RWPE2 (cell line): ENCODE measurements around the gene CKM.

Experiments used
- ATAC-seq: fragments of 200-7000 bp; cut with Tn5 transposase; 3 replicates; pipeline ENCODE4 v1.9.1; 2021; ENCODE audit warnings: low read depth
- DNase-seq: peaks from one replicate; pipeline ENCODE4 v3.0.0-alpha.2; 2020; ENCODE audit warnings: low spot score
- H3K27ac ChIP-seq: fragments of 450-650 bp; 2 replicates; pipeline ENCODE4 v1.5.1; 2017; ENCODE audit warnings: mild to moderate bottlenecking; ENCODE audit not compliant: poor library complexity, severe bottlenecking
- H3K27me3 ChIP-seq: fragments of 250-450 bp; sonication (Bioruptor Pico); 2 replicates; pipeline ENCODE4 v1.5.1; 2021; ENCODE audit warnings: mild to moderate bottlenecking, moderate library complexity; ENCODE audit not compliant: insufficient read depth, poor library complexity, severe bottlenecking
- H3K36me3 ChIP-seq: fragments of 250-450 bp; sonication (Bioruptor Pico); 2 replicates; pipeline ENCODE4 v1.5.1; 2020; ENCODE audit warnings: low read depth, mild to moderate bottlenecking, moderate library complexity
- H3K4me1 ChIP-seq: fragments of 250-450 bp; sonication (Bioruptor Pico); 2 replicates; pipeline ENCODE4 v1.5.1; 2021; ENCODE audit warnings: mild to moderate bottlenecking, moderate library complexity; ENCODE audit not compliant: insufficient read depth, poor library complexity, severe bottlenecking
- H3K4me3 ChIP-seq: fragments of 250-450 bp; sonication (Bioruptor Pico); 2 replicates; pipeline ENCODE4 v1.5.1; 2021; ENCODE audit warnings: mild to moderate bottlenecking, moderate library complexity; ENCODE audit not compliant: severe bottlenecking
- H3K9me3 ChIP-seq: fragments of 250-450 bp; sonication (Bioruptor Pico); 2 replicates; pipeline ENCODE4 v1.5.1; 2021; ENCODE audit warnings: mild to moderate bottlenecking, moderate library complexity; ENCODE audit not compliant: severe bottlenecking
- CTCF ChIP-seq: fragments of 450-650 bp; IDR thresholded peaks from one replicate; pipeline ENCODE4 v1.5.1; 2017; ENCODE audit warnings: mild to moderate bottlenecking, moderate library complexity; ENCODE audit not compliant: poor library complexity, severe bottlenecking

CKM gene

GRCh38 chr19:45283443-45284033, 39.1 kb downstream of the CKM start:
- no peak overlapping the region for H3K27ac ChIP-seq
- no peak for DNase-seq
- H3K36me3 ChIP-seq = peaks cover 34% of the 10 kb centered on the region
- no peaks in the 10 kb centered on the region for H3K27me3 ChIP-seq
- no peak overlapping the region for H3K4me3 ChIP-seq
- no peaks in the 10 kb centered on the region for H3K9me3 ChIP-seq
- ATAC-seq = no peak
- TF ChIP-seq CTCF = no peak
- H3K4me1 ChIP-seq = no peaks in the 10 kb centered on the region

GRCh38 chr19:45280471-45280961, 42.2 kb downstream of the CKM start:
- DNase-seq = no peak

GRCh38 chr19:45279587-45280192, 43.0 kb downstream of the CKM start:
- no peaks in the 10 kb centered on the region for H3K9me3 ChIP-seq
- no peak for TF ChIP-seq CTCF
- H3K27ac ChIP-seq = no peak overlapping the region
- H3K4me3 ChIP-seq = no peak overlapping the region
- peaks cover 50% of the 10 kb centered on the region for H3K36me3 ChIP-seq
- no peaks in the 10 kb centered on the region for H3K4me1 ChIP-seq
- ATAC-seq = no peak
- no peaks in the 10 kb centered on the region for H3K27me3 ChIP-seq
- no peak for DNase-seq

More at GRCh38 chr19:45280471-45280961, 42.2 kb downstream of the CKM start:
- Histone ChIP-seq H3K27ac (no peak overlapping the region), H3K27me3 (no peaks in the 10 kb centered on the region), H3K4me3 (no peak overlapping the region), H3K36me3 (peaks cover 42% of the 10 kb centered on the region), H3K9me3 (no peaks in the 10 kb centered on the region), H3K4me1 (no peaks in the 10 kb centered on the region)
- no peak for ATAC-seq
- TF ChIP-seq CTCF = no peak

- no peak for TF ChIP-seq CTCF
- H3K9me3 ChIP-seq = no peaks in the 10 kb centered on the region
- H3K27me3 ChIP-seq = no peaks in the 10 kb centered on the region
- DNase-seq (no peak), ATAC-seq (no peak)
- peaks cover 51% of the 10 kb centered on the region for H3K36me3 ChIP-seq
- no peak overlapping the region for H3K27ac ChIP-seq
- H3K4me3 ChIP-seq = no peak overlapping the region
- no peaks in the 10 kb centered on the region for H3K4me1 ChIP-seq
These were observed 44.6 kb downstream of the CKM start for GRCh38 chr19:45278087-45278486.

GRCh38 chr19:45276284-45276687, 46.4 kb downstream of the CKM start:
- Histone ChIP-seq H3K9me3 (no peaks in the 10 kb centered on the region), H3K4me3 (no peak overlapping the region), H3K27me3 (no peaks in the 10 kb centered on the region), H3K27ac (no peak overlapping the region), H3K4me1 (no peaks in the 10 kb centered on the region), H3K36me3 (peaks cover 59% of the 10 kb centered on the region)
- no peak for DNase-seq
- ATAC-seq = no peak
- TF ChIP-seq CTCF = no peak
